MM.1S (cell line): ENCODE data around the gene CAPS.
"Not testable (repeated sequence)": the region's sequence is repeated elsewhere in the genome, so short reads cannot be mapped to it uniquely, and the experiment has no call there.

Experiments used
- DNase-seq: peaks from one replicate; pipeline ENCODE4 v3.0.0-alpha.2; 2015
- H2AFZ ChIP-seq: fragments of 300-600 bp; sonication (generic); 2 replicates; pipeline ENCODE4 v1.6.0; 2016; ENCODE audit warnings: antibody characterized with exemption, low read length
- H3F3A ChIP-seq: fragments of 300-600 bp; sonication (generic); 2 replicates; pipeline ENCODE4 v1.6.1; 2016; ENCODE audit warnings: mild to moderate bottlenecking, antibody characterized with exemption, low read length, moderate library complexity, mixed read lengths; ENCODE audit not compliant: insufficient read depth
- H3K27ac ChIP-seq: fragments of 300-600 bp; sonication (generic); 2 replicates; pipeline ENCODE4 v1.5.1; 2016; ENCODE audit warnings: mild to moderate bottlenecking, low read length
- H3K27me3 ChIP-seq: fragments of 300-600 bp; sonication (generic); replicated peaks from 2 replicates; pipeline ENCODE4 v1.6.0; 2016; ENCODE audit warnings: low read length; ENCODE audit not compliant: insufficient read depth
- H3K36me3 ChIP-seq: fragments of 300-600 bp; sonication (generic); replicated peaks from 2 replicates; pipeline ENCODE4 v1.6.1; 2016; ENCODE audit warnings: mild to moderate bottlenecking, low read length, mixed read lengths; ENCODE audit not compliant: insufficient read depth
- H3K4me1 ChIP-seq: fragments of 300-600 bp; sonication (generic); 2 replicates; pipeline ENCODE4 v1.6.1; 2016; ENCODE audit warnings: low read length, mixed read lengths
- H3K4me2 ChIP-seq: fragments of 300-600 bp; sonication (generic); 2 replicates; pipeline ENCODE4 v1.6.0; 2016; ENCODE audit warnings: low read depth, low read length
- H3K4me3 ChIP-seq: fragments of 300-600 bp; sonication (generic); 2 replicates; pipeline ENCODE4 v1.5.1; 2016; ENCODE audit warnings: low read length, mixed read lengths
- H3K79me2 ChIP-seq: fragments of 300-600 bp; sonication (generic); 2 replicates; pipeline ENCODE4 v1.6.1; 2016; ENCODE audit warnings: mixed run types, low read length, mixed read lengths
- H3K9ac ChIP-seq: fragments of 300-600 bp; sonication (generic); 2 replicates; pipeline ENCODE4 v1.6.1; 2016; ENCODE audit warnings: low read length, mixed read lengths
- H3K9me2 ChIP-seq: fragments of 300-600 bp; sonication (generic); replicated peaks from 2 replicates; pipeline ENCODE4 v1.6.1; 2016; ENCODE audit warnings: mild to moderate bottlenecking, low read length, mixed read lengths; ENCODE audit not compliant: insufficient read depth
- H3K9me3 ChIP-seq: fragments of 300-600 bp; sonication (generic); replicated peaks from 2 replicates; pipeline ENCODE4 v1.6.1; 2016; ENCODE audit warnings: mild to moderate bottlenecking, low read length, mixed read lengths; ENCODE audit not compliant: insufficient read depth
- H4K20me1 ChIP-seq: fragments of 300-600 bp; sonication (generic); 2 replicates; pipeline ENCODE4 v1.6.1; 2016; ENCODE audit warnings: mild to moderate bottlenecking, low read length, moderate library complexity, mixed read lengths; ENCODE audit not compliant: insufficient read depth
- CTCF ChIP-seq: fragments of 300-600 bp; sonication (generic); IDR thresholded peaks from 2 replicates; pipeline ENCODE4 v1.5.1; 2016; ENCODE audit warnings: antibody characterized with exemption, low read length, mixed read lengths
- EZH2 ChIP-seq: fragments of 300-600 bp; sonication (generic); optimal IDR thresholded peaks from 2 replicates; pipeline ENCODE3; 2017; ENCODE audit warnings: low read depth, mild to moderate bottlenecking, antibody characterized with exemption, low read length, mixed read lengths
- EZH2phosphoT487 ChIP-seq: fragments of 300-600 bp; sonication (generic); IDR thresholded peaks from 2 replicates; pipeline ENCODE4 v1.6.1; 2018; ENCODE audit warnings: antibody characterized with exemption, low read length

The CAPS gene

DNA sequence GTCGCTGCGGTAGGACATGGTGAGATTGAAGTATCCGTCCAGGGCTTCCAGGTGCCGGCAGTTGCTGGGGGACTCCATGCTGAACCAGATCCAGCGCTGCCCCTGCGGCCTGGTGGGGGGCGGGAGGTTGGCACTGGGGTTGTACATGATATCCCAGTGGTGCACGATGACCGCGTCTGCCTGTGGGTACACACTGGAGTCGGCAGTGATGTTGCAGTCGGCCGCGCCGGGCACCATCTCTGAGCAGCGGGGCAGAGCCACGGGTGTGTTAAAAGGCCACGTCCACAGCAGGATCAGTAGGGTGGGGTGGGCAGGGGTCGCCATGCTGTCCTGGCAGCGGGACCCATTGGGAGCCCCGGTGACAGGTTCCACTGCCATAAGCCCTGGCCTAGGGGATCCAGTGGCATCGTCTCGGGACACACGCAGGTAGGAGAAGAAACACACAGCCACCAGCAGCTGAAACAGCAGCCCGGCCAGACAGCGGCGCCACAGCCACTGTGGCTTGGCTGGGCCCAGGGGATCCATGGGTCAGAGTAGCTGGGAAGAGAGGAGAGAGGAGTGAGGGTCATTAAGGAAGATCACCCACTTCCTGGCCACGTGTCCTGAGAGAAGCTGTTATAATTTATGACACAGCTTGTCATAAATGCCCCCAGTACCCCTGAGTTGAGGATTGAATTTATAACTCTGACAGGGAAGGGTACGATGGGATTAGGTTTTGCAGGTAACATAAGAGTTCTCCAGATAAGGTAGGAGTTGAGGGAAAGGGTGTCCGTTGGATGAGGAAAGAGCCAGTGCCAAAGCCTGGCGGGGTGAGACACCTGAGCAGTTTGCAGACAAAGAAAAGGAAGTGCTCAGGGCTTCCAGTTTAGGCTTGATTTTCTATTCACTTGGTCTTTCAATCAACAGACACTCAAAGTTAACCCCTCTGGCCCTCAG, 46.6 kb upstream of the CAPS start:
- TF ChIP-seq EZH2phosphoT487 (no peak), EZH2 (no peak), CTCF (no peak)
- Histone ChIP-seq H3K36me3 (no peaks in the 10 kb centered on the region), H3K4me2 (no peak overlapping the region), H3K27ac (no peak overlapping the region), H3F3A (no peaks in the 10 kb centered on the region), H2AFZ (no peak overlapping the region), H3K4me1 (no peaks in the 10 kb centered on the region), H3K9ac (no peak overlapping the region), H3K4me3 (no peak overlapping the region), H3K9me2 (no peaks in the 10 kb centered on the region), H3K27me3 (peaks cover 78% of the 10 kb centered on the region), H3K79me2 (no peaks in the 10 kb centered on the region), H4K20me1 (no peaks in the 10 kb centered on the region), H3K9me3 (no peaks in the 10 kb centered on the region)
- DNase-seq = no peak

GRCh38 chr19:5870986-5871394, 43.1 kb upstream of the CAPS start:
- Histone ChIP-seq H3K36me3 (no peaks in the 10 kb centered on the region), H3K4me2 (no peak overlapping the region), H3F3A (no peaks in the 10 kb centered on the region), H3K9me2 (no peaks in the 10 kb centered on the region), H4K20me1 (no peaks in the 10 kb centered on the region), H3K27ac (no peak overlapping the region), H3K27me3 (peaks cover 62% of the 10 kb centered on the region), H2AFZ (no peak overlapping the region), H3K9ac (no peak overlapping the region), H3K9me3 (no peaks in the 10 kb centered on the region), H3K4me1 (no peaks in the 10 kb centered on the region), H3K79me2 (no peaks in the 10 kb centered on the region), H3K4me3 (no peak overlapping the region)
- no peak for DNase-seq
- TF ChIP-seq CTCF = no peak
- no peak for TF ChIP-seq EZH2phosphoT487
- no peak for TF ChIP-seq EZH2

- Histone ChIP-seq H3K79me2 (no peaks in the 10 kb centered on the region), H3K27me3 (peaks cover 65% of the 10 kb centered on the region), H3K9me2 (no peaks in the 10 kb centered on the region), H3K9ac (no peak overlapping the region), H3K4me3 (no peak overlapping the region), H2AFZ (no peak overlapping the region), H3K27ac (no peak overlapping the region), H3K36me3 (no peaks in the 10 kb centered on the region), H3K9me3 (no peaks in the 10 kb centered on the region), H3K4me1 (no peaks in the 10 kb centered on the region), H3K4me2 (no peak overlapping the region), H3F3A (no peaks in the 10 kb centered on the region), H4K20me1 (no peaks in the 10 kb centered on the region)
- DNase-seq = no peak
- TF ChIP-seq EZH2phosphoT487 (no peak), CTCF (no peak), EZH2 (no peak)
Observed at GRCh38 chr19:5873617-5874199, 40.3 kb upstream of the CAPS start.

DNA sequence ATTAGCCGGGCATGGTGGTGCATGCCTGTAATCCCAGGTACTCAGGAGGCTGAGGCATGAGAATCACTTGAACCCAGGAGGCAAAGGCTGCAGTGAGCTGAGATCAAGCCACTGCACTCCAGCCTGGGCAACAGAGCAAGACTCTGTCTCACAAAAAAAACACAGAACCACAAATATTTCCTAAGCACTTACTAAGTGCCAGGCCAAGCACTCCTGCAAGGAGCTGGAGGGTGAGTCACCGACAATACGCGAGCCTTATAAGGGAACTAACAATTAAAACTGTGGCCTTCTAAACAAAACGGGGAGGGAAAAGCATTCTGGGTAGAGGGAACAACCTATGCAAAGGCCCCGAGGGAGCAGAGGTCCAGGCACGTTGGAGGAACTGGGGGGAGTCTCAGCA, 39.6 kb upstream of the CAPS start:
- not testable (repeated sequence) for H3K4me2 ChIP-seq, H3K36me3 ChIP-seq, H3K9ac ChIP-seq, DNase-seq, H4K20me1 ChIP-seq, H2AFZ ChIP-seq, H3K9me2 ChIP-seq, H3K27ac ChIP-seq, H3K79me2 ChIP-seq, H3K9me3 ChIP-seq, H3K4me3 ChIP-seq, H3F3A ChIP-seq, H3K4me1 ChIP-seq
- H3K27me3 ChIP-seq = peaks cover 69% of the 10 kb centered on the region
